ENCODE measurements around the gene TRMT1. TPM values are rescaled to one million over a fixed set of nuclear protein-coding genes. Genes with fewer than 3 reads are reported as not detected.

TRMT1 gene
- total RNA-seq, 1 experiment from 2014 or later, result 106 TPM

DNA sequence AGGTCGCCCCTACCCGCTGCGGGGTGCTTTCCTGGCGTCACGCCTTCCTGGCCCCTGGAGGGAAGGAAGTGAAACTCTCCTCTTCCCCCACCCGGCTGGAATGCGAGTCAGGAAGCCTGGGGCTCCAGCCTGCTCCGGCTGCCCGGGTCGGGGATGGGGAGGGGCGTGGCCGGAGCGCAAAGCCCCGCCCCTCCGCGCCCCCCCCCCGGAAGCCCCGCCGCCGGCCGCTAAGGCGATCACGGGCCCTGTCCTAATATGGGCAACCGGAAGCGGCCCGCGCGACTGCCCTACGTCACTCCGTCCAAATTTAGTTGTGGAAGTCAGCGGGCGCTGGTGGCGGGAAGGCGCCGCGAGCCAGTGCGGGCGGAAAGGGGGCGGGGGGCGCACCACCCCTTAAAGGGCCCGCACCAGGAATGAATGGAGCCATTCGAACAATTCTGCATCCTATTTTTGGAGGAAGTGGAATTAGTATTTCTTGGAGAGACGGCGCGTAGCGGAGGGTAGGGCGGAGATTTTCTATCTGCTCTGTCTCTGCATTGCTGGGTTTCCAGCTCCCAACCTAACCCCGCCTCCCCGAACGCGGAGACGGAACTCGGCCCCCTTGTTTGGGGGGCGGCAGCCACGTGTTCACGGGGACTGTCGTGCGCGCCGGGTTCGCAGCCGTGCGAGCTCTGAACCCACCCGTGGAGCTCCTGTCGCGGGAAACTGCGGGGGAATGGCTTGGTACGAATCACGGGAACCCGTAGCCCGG, 35.2 kb upstream of the TRMT1 start (continued):
- TF ChIP-seq CBFB (CRISPR knock-in tag; IDR thresholded peaks at IDR 0.05; ENCODE audit: low read depth), result peak; percentile 68; the same call in 1 of the 2 replicates
- TF ChIP-seq, protein P1, sequence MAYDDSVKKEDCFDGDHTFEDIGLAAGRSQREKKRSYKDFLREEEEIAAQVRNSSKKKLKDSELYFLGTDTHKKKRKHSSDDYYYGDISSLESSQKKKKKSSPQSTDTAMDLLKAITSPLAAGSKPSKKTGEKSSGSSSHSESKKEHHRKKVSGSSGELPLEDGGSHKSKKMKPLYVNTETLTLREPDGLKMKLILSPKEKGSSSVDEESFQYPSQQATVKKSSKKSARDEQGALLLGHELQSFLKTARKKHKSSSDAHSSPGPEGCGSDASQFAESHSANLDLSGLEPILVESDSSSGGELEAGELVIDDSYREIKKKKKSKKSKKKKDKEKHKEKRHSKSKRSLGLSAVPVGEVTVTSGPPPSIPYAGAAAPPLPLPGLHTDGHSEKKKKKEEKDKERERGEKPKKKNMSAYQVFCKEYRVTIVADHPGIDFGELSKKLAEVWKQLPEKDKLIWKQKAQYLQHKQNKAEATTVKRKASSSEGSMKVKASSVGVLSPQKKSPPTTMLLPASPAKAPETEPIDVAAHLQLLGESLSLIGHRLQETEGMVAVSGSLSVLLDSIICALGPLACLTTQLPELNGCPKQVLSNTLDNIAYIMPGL (CRISPR knock-in tag; IDR thresholded peaks at IDR 0.05), result no peak
- no peak for TF ChIP-seq ZNF317 (CRISPR knock-in tag; IDR thresholded peaks at IDR 0.05; ENCODE audit: borderline replicate concordance, low read depth)
- TF ChIP-seq AR (CRISPR knock-in tag; IDR thresholded peaks at IDR 0.05), result no peak
- TF ChIP-seq ZNF121 (CRISPR knock-in tag; IDR thresholded peaks at IDR 0.05), result no peak
- TF ChIP-seq, protein P2, sequence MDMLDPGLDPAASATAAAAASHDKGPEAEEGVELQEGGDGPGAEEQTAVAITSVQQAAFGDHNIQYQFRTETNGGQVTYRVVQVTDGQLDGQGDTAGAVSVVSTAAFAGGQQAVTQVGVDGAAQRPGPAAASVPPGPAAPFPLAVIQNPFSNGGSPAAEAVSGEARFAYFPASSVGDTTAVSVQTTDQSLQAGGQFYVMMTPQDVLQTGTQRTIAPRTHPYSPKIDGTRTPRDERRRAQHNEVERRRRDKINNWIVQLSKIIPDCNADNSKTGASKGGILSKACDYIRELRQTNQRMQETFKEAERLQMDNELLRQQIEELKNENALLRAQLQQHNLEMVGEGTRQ (CRISPR knock-in tag; IDR thresholded peaks at IDR 0.05), result peak; percentile 77
- TF ChIP-seq NFE2L1 (CRISPR knock-in tag; IDR thresholded peaks at IDR 0.05), result 0 out of 2 replicates have a peak, but pooled peaks have one; percentile 37
- TF ChIP-seq, protein P3, sequence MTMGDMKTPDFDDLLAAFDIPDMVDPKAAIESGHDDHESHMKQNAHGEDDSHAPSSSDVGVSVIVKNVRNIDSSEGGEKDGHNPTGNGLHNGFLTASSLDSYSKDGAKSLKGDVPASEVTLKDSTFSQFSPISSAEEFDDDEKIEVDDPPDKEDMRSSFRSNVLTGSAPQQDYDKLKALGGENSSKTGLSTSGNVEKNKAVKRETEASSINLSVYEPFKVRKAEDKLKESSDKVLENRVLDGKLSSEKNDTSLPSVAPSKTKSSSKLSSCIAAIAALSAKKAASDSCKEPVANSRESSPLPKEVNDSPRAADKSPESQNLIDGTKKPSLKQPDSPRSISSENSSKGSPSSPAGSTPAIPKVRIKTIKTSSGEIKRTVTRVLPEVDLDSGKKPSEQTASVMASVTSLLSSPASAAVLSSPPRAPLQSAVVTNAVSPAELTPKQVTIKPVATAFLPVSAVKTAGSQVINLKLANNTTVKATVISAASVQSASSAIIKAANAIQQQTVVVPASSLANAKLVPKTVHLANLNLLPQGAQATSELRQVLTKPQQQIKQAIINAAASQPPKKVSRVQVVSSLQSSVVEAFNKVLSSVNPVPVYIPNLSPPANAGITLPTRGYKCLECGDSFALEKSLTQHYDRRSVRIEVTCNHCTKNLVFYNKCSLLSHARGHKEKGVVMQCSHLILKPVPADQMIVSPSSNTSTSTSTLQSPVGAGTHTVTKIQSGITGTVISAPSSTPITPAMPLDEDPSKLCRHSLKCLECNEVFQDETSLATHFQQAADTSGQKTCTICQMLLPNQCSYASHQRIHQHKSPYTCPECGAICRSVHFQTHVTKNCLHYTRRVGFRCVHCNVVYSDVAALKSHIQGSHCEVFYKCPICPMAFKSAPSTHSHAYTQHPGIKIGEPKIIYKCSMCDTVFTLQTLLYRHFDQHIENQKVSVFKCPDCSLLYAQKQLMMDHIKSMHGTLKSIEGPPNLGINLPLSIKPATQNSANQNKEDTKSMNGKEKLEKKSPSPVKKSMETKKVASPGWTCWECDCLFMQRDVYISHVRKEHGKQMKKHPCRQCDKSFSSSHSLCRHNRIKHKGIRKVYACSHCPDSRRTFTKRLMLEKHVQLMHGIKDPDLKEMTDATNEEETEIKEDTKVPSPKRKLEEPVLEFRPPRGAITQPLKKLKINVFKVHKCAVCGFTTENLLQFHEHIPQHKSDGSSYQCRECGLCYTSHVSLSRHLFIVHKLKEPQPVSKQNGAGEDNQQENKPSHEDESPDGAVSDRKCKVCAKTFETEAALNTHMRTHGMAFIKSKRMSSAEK (CRISPR knock-in tag; IDR thresholded peaks at IDR 0.05; ENCODE audit: borderline replicate concordance), result no peak
- TF ChIP-seq, protein P4, sequence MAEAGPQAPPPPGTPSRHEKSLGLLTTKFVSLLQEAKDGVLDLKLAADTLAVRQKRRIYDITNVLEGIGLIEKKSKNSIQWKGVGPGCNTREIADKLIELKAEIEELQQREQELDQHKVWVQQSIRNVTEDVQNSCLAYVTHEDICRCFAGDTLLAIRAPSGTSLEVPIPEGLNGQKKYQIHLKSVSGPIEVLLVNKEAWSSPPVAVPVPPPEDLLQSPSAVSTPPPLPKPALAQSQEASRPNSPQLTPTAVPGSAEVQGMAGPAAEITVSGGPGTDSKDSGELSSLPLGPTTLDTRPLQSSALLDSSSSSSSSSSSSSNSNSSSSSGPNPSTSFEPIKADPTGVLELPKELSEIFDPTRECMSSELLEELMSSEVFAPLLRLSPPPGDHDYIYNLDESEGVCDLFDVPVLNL (CRISPR knock-in tag; IDR thresholded peaks at IDR 0.05; ENCODE audit: borderline replicate concordance, low read depth), result peak; percentile 66; the same call in 1 of the 2 replicates
- 0 out of 2 replicates have a peak, but pooled peaks have one; percentile 29 for TF ChIP-seq MYBL2 (CRISPR knock-in tag; IDR thresholded peaks at IDR 0.05)
- TF ChIP-seq MXD4 (CRISPR knock-in tag; IDR thresholded peaks at IDR 0.05; ENCODE audit: borderline replicate concordance), result no peak
- TF ChIP-seq, protein P5, sequence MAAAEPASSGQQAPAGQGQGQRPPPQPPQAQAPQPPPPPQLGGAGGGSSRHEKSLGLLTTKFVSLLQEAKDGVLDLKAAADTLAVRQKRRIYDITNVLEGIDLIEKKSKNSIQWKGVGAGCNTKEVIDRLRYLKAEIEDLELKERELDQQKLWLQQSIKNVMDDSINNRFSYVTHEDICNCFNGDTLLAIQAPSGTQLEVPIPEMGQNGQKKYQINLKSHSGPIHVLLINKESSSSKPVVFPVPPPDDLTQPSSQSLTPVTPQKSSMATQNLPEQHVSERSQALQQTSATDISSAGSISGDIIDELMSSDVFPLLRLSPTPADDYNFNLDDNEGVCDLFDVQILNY (CRISPR knock-in tag; IDR thresholded peaks at IDR 0.05), result peak; percentile 97
- TF ChIP-seq HMGA2 (CRISPR knock-in tag; IDR thresholded peaks at IDR 0.05), result no peak
- no peak for TF ChIP-seq TCF7 (CRISPR knock-in tag; IDR thresholded peaks at IDR 0.05; ENCODE audit: low read depth)
- TF ChIP-seq CREB1 (CRISPR knock-in tag; IDR thresholded peaks at IDR 0.05), result peak; percentile 69; the same call in 1 of the 2 replicates
- TF ChIP-seq NR2C2 (CRISPR knock-in tag; IDR thresholded peaks at IDR 0.05), result no peak
- TF ChIP-seq EMX1 (CRISPR knock-in tag; IDR thresholded peaks at IDR 0.05), result no peak
- no peak for TF ChIP-seq ZNF396 (CRISPR knock-in tag; IDR thresholded peaks at IDR 0.05; ENCODE audit: borderline replicate concordance)
- 0 out of 2 replicates have a peak, but pooled peaks have one; percentile 76 for TF ChIP-seq SMAD4 (CRISPR knock-in tag; IDR thresholded peaks at IDR 0.05)
- TF ChIP-seq PRDM15 (CRISPR knock-in tag; IDR thresholded peaks at IDR 0.05), result no peak
- TF ChIP-seq GRHL2 (CRISPR knock-in tag; IDR thresholded peaks at IDR 0.05; ENCODE audit: insufficient replicate concordance, severe bottlenecking), result no peak
- TF ChIP-seq IRF2 (CRISPR knock-in tag; IDR thresholded peaks at IDR 0.05; ENCODE audit: borderline replicate concordance, low read depth), result no peak; the same call in 1 of the 2 replicates
- no peak for TF ChIP-seq RELA (CRISPR knock-in tag; IDR thresholded peaks at IDR 0.05; ENCODE audit: borderline replicate concordance)

All from WTC11 (cell line).